ENCODE measurements around the gene TBC1D9. TPM values are rescaled to one million over a fixed set of nuclear protein-coding genes. Genes with fewer than 3 reads are reported as not detected.

Gene TBC1D9
- total and polyA plus RNA-seq, 2 donors (not counting 1 experiment from before 2014, with no cell fraction given): 48.9 to 235 TPM

GRCh38 chr4:140602714-140603113 lies 153.5 kb downstream of the TBC1D9 start:
- no peak overlapping the region for H3K4me3 ChIP-seq (ENCODE audit: control extremely low read depth in 1 of 5, extremely low read depth in 1 of 5, insufficient read depth in 1 of 5, low read depth in 2 of 5, low read length in 4 of 5)
- no peaks in the 10 kb centered on the region for H3K36me3 ChIP-seq (replicated peaks in 1 of 2; ENCODE audit: control extremely low read depth in 1 of 2, control insufficient read depth in 1 of 2, extremely low read depth in 1 of 2, insufficient read depth in 2 of 2, low read length in 1 of 2)
- no peak overlapping the region for H2AFZ ChIP-seq (ENCODE audit: insufficient read depth, low read depth, low read length, poor library complexity, severe bottlenecking)
- H3K4me1 Mint-ChIP-seq: no peaks in the 10 kb centered on the region
- WGBS (ENCODE audit: insufficient coverage): 91% methylated on average over 2 of the region's 2 CpGs
- H4K20me1 ChIP-seq (ENCODE audit: control insufficient read depth, insufficient read depth, low read length, poor library complexity, severe bottlenecking): no peaks in the 10 kb centered on the region
- TF ChIP-seq EZH2 (IDR thresholded peaks at IDR 0.05; ENCODE audit: borderline replicate concordance, insufficient read depth, low read depth, low read length, poor library complexity, severe bottlenecking) (no peak), CTCF (IDR thresholded peaks at IDR 0.05) (no peak)
- CTCF ChIA-PET: interaction anchor here (0.8 to 1.3 kb wide), 2 partner anchors 9 to 16 kb away, joined by 3 read pairs; no protein-coding TSS in a partner anchor
- peaks cover 0 to 3% (median 0%) of the 10 kb centered on the region in 4 experiments for H3K27me3 ChIP-seq (replicated peaks in 1 of 4; ENCODE audit: control extremely low read depth in 1 of 4, control insufficient read depth in 3 of 4, insufficient read depth in 4 of 4, low read length in 3 of 4)
- POLR2A ChIA-PET: no interaction called here
- intact Hi-C loops (cut with micrococcal nuclease): no loop called here
- DNase-seq: no peak
- no peak overlapping the region for H3K4me2 ChIP-seq (replicated peaks; ENCODE audit: low read depth, low read length, poor library complexity, severe bottlenecking)
- no peak for ATAC-seq (ENCODE audit: low read depth)
- no peak overlapping the region for H3K27ac Mint-ChIP-seq
- no peaks in the 10 kb centered on the region for H3K9me3 Mint-ChIP-seq (ENCODE audit: insufficient read depth)
- peaks cover 41% of the 10 kb centered on the region for H3K27me3 Mint-ChIP-seq
- no peak overlapping the region for H3K4me3 Mint-ChIP-seq
- no peak overlapping the region for H3K9ac ChIP-seq (ENCODE audit: low read length)
- no peaks in the 10 kb centered on the region for H3K79me2 ChIP-seq (ENCODE audit: control insufficient read depth, insufficient read depth, low read length)
- H3K27ac ChIP-seq (ENCODE audit: low read length in 2 of 2): no peak overlapping the region
- H3K4me1 ChIP-seq (ENCODE audit: control insufficient read depth in 2 of 2, insufficient read depth in 2 of 2, low read length in 2 of 2): no peaks in the 10 kb centered on the region
- no peaks in the 10 kb centered on the region for H3K9me3 ChIP-seq (ENCODE audit: control extremely low read depth in 1 of 3, control insufficient read depth in 2 of 3, insufficient read depth in 1 of 3, low read length in 2 of 3)

GRCh38 chr4:140600408-140600807 lies 155.8 kb downstream of the TBC1D9 start:
- H3K4me1 Mint-ChIP-seq: no peaks in the 10 kb centered on the region
- TF ChIP-seq EZH2 (IDR thresholded peaks at IDR 0.05; ENCODE audit: borderline replicate concordance, insufficient read depth, low read depth, low read length, poor library complexity, severe bottlenecking) (no peak), CTCF (IDR thresholded peaks at IDR 0.05) (no peak)
- no peak overlapping the region for H3K27ac Mint-ChIP-seq
- no peak overlapping the region for H3K4me3 ChIP-seq (ENCODE audit: control extremely low read depth in 1 of 5, extremely low read depth in 1 of 5, insufficient read depth in 1 of 5, low read depth in 2 of 5, low read length in 4 of 5)
- H3K27me3 ChIP-seq (replicated peaks in 1 of 4; ENCODE audit: control extremely low read depth in 1 of 4, control insufficient read depth in 3 of 4, insufficient read depth in 4 of 4, low read length in 3 of 4): peaks cover 0 to 3% (median 0%) of the 10 kb centered on the region in 4 experiments
- no peaks in the 10 kb centered on the region for H3K9me3 Mint-ChIP-seq (ENCODE audit: insufficient read depth)
- WGBS (ENCODE audit: insufficient coverage): 95% methylated on average over 7 of the region's 8 CpGs
- H3K4me3 Mint-ChIP-seq: no peak overlapping the region
- ChIA-PET CTCF (interaction anchor here (0.9 kb wide), 1 partner anchor 33 kb away, joined by 3 read pairs; no protein-coding TSS in a partner anchor), POLR2A (no interaction called here)
- intact Hi-C loops (cut with micrococcal nuclease): no loop called here
- H2AFZ ChIP-seq (ENCODE audit: insufficient read depth, low read depth, low read length, poor library complexity, severe bottlenecking): no peak overlapping the region
- H3K4me1 ChIP-seq (ENCODE audit: control insufficient read depth in 2 of 2, insufficient read depth in 2 of 2, low read length in 2 of 2): no peaks in the 10 kb centered on the region
- no peak overlapping the region for H3K27ac ChIP-seq (ENCODE audit: low read length in 2 of 2)
- H3K79me2 ChIP-seq (ENCODE audit: control insufficient read depth, insufficient read depth, low read length): no peaks in the 10 kb centered on the region
- no peaks in the 10 kb centered on the region for H4K20me1 ChIP-seq (ENCODE audit: control insufficient read depth, insufficient read depth, low read length, poor library complexity, severe bottlenecking)
- H3K36me3 ChIP-seq (replicated peaks in 1 of 2; ENCODE audit: control extremely low read depth in 1 of 2, control insufficient read depth in 1 of 2, extremely low read depth in 1 of 2, insufficient read depth in 2 of 2, low read length in 1 of 2): no peaks in the 10 kb centered on the region
- DNase-seq (no peak), ATAC-seq (ENCODE audit: low read depth) (no peak)
- H3K27me3 Mint-ChIP-seq: peaks cover 29% of the 10 kb centered on the region
- H3K4me2 ChIP-seq (replicated peaks; ENCODE audit: low read depth, low read length, poor library complexity, severe bottlenecking): no peak overlapping the region
- H3K9ac ChIP-seq (ENCODE audit: low read length): no peak overlapping the region
- no peaks in the 10 kb centered on the region for H3K9me3 ChIP-seq (ENCODE audit: control extremely low read depth in 1 of 3, control insufficient read depth in 2 of 3, insufficient read depth in 1 of 3, low read length in 2 of 3)

All from B cell (primary cell).